HG03045 (cell line): ENCODE measurements around the gene MAPRE2.

Experiments
- ATAC-seq: cut with Tn5 transposase; IDR thresholded peaks from one replicate; pipeline ENCODE4 v1.9.1; 2021; ENCODE audit warnings: mild to moderate bottlenecking, moderate library complexity; ENCODE audit not compliant: unreplicated experiment

MAPRE2 gene

GRCh38 chr18:35040988-35041814, at the start of gene MAPRE2:
TSS of gene MAPRE2 (plus strand) at chr18:35041413. CDS start at chr18:35041540, 127 bp downstream.
- peak; percentile 89 for ATAC-seq

DNA sequence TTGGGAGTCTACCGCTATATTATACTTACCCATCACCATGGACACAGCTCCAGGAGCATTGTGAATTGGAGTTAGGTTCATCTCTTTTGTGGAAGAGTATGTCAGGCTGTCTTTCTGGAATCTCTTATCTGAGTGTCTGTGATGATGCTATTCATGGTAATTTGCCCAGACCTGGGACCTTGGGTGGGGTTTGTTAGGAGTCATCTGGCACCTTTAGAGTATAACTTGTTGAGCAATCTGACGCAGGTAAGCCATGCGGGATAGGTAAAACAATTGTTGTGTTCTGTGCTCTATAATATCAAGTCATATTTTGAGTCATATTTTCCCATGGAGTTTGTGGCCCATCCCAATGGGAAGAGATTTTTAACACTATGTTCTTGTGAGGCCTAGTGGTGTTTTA, 49.7 kb upstream of the MAPRE2 start:
- no peak for ATAC-seq

DNA sequence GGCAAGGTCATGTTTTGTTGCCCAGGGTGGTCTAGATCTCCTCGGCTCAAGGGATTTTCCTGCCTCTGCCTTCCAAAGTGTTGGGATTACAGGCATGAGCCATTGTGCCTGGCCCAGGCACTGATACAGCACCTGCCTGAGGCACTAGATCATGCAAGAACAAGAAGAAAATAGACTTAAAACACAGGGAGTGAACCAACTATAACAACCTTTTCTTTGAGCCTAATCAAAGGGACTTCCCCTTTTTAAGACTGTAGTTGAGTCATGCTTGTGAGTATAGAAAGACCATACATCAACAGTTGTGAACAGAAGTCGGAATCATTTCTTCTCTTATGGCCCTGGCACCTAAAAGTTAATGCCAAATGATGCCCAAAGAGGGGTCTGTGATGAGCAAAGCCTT, 47.9 kb upstream of the MAPRE2 start:
- ATAC-seq: no peak

DNA sequence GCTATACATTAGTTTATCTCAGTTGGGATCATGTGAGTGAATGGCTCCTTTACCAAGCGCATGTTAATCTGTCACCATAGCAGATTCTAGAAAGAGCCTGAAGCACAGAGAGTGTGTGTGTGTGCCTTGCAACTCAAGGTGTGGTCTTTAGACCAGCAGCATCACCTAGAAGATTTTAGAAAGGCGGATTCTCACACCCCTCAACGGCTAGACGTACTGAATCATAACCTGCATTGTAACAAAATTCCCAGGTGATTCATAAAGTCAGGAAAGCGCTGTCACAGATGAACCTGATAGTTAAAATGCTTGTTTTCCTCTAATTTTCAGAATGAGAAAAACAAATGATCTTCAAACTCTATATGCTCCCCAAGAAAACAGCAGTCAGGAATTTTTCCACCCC, 45.5 kb upstream of the MAPRE2 start:
- no peak for ATAC-seq

- no peak for ATAC-seq
Observed at GRCh38 chr18:34998661-34999060, 42.6 kb upstream of the MAPRE2 start.

DNA sequence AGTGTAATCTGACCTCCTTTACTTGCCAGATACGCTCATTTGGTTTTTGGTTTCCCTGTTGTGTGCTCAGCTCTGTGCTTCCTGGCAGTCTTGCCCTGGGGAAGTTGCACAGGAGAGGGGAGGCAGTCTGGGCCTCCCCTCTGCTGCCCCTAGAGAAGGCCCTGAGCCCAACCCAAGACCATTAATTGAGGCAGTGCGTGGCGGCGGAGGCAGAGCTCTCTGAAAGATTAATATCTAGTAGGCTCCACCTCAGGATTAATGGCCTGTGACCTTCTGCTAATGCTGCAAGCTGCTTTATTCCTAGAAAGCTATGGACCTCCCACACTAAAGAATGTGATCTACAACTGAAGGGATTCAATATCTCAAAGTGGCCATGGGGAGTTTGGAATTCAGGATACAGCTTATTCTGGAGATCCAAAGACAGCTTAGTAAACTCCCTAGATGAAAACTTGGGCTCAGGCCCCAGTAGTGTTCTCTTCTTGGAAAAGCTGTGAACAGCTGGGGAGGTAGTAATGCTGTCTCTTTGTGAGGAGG, 41.4 kb upstream of the MAPRE2 start:
- ATAC-seq: no peak

DNA sequence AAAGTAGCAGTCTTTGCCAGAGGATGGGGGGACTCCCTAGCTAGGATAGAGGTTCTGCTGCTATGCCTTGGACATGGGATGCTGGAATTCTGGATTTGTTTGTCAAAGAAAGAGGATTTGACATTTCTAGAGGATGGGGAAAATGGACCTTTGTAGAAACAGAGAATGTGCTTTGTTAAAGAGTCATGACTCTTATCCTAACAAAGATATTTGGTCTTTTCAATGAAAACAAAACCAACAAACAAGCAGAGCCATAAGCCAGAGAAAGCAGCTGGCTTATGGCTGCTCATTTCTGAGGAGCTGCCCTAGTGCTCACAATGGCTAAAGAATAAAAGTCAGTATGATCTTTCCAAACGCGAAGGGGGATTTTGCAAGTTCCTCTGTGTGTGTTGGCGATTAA, 40.8 kb upstream of the MAPRE2 start:
- no peak for ATAC-seq

DNA sequence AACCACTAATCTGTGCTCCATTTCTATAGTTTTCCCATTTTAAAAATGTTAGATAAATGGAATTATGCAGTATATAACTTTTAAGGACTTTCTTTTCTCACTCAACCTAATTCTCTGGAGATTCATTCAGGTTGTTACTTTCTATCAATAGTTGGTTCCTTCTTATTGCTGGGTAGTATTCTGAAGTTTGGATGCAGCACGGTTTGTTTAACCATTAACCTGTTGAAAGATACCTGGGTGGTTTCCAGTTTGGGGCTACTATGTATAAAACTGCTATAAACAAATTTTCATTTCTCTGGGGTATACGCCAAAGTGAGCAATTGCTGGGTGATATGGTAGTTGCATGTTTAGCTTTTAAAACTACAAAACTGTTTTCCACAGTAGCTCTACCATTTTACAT, 39.1 kb upstream of the MAPRE2 start:
- no peak for ATAC-seq

GRCh38 chr18:35005963-35006577, 35.1 kb upstream of the MAPRE2 start:
- no peak for ATAC-seq

DNA sequence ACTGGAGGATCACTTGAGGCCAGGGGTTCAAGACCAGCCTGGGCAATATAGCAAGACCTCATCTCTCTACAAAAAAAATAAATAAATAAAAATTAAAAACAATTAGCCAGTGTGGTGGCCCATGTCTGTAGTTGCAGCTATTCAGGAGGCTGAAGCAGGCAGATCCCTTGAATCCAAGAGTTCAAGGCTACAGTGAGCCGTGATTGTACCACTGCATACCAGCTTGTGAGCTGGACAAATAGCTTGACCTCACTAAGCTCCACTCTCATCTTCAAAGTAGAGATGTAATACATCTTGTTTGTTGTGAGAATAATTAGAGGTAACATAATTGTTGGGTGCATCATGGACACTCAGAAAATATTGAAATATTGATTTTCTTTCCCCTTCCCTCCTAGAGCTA, 31.1 kb upstream of the MAPRE2 start:
- no peak for ATAC-seq

DNA sequence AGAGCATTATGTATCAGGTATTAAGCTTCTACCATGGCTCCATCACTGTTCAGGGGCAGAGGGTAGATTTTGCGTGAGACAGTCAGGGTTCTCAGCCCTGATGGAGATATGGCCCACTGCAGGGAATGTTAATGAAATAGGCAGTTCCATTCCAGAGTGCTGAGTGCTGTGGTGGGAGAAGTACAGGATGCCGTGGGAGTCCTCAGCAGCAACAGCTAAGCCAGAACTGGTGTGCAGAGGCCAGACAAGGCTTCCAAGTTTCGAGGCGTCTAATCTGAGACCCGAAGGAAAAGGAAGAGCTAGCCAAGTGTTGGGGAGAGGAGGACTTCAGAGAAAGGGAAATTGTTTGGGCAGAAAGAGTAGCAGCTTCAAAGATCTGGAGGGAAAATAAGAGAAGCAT, 30.2 kb upstream of the MAPRE2 start:
- no peak for ATAC-seq

GRCh38 chr18:35019933-35020332, 21.3 kb upstream of the MAPRE2 start:
- ATAC-seq: no peak

- ATAC-seq: no peak
Observed at GRCh38 chr18:35022426-35023001, 18.7 kb upstream of the MAPRE2 start.

- ATAC-seq: no peak
Observed at GRCh38 chr18:35024196-35024595, 17.0 kb upstream of the MAPRE2 start.

GRCh38 chr18:35024965-35025364, 16.2 kb upstream of the MAPRE2 start:
- no peak for ATAC-seq

- no peak for ATAC-seq
Observed at GRCh38 chr18:35026407-35027061, 14.7 kb upstream of the MAPRE2 start.

DNA sequence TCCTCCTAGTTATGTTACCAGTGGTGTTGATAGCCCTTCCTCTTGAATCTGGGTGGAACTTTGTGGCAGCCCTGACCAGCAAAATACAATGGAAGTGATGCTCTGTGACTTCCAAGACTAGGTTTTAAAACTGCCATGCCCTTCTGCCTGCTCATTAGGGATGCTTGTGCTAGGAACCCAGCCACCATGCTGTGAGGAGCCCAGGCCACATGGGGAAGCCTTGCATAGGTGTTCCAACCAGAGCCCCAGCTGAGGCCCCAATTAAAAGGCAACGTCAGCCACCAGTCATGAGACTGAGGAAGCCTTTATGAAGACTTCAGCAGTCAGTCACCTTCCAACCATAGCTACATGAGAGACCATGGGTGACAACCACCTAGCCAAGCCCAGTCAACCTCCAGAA, 14.0 kb upstream of the MAPRE2 start:
- no peak for ATAC-seq

- no peak for ATAC-seq
Observed at GRCh38 chr18:35028536-35028935, 12.7 kb upstream of the MAPRE2 start.

DNA sequence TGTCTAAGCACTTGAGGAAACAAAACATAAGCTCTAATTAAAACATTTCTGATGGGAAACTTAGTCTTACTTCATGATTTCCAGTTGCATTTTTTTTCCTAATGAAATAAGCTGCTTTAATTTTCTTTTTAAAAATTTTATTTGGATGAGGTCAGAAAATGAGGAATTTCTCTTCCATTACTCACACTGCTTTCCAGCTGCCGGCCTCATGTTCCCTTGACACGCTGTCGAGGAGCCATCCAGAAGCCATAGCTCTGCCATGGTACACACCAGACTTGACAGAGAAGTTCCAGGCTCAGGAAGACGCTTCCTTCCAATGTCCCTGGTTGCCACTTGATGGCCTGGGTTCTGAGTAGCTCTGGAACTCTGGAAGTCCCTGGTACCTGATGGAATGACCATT, 12.1 kb upstream of the MAPRE2 start:
- no peak for ATAC-seq

DNA sequence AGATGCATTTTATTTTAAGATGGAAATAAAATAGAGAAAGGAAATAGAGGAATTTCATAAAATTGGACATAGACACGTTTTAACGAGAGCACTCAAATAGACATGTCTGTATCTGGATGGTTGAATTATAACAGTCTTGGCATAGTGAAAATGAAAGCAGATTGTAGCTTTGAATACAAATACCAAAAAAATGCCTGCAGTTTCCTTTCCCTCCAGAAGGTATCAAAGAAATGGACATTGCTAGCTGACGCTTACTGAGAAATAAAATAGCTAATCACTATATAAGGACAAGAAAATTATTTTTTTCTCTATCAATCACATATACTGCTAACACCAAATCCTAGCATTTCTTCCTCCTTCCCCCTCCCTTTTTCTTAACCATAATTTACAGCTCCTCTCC, 11.4 kb upstream of the MAPRE2 start:
- ATAC-seq: peak; percentile 86

- peak; percentile 38 for ATAC-seq
Observed at GRCh38 chr18:35030277-35030989, 10.8 kb upstream of the MAPRE2 start.
